Measurements from ENCODE around the gene UFD1.
"Not testable (repeated sequence)": the region's sequence is repeated elsewhere in the genome, so short reads cannot be mapped to it uniquely, and the experiment has no call there.

The UFD1 gene

GRCh38 chr22:19443544-19444211 lies 35.3 kb downstream of the UFD1 start:
- no peak for TF ChIP-seq CTCF (conservative IDR thresholded peaks at IDR 0.05; ENCODE audit: low read depth, low read length)
- H3K27ac ChIP-seq = no peak overlapping the region
- H3K4me3 ChIP-seq (IDR thresholded peaks at IDR 0.05; ENCODE audit: insufficient read depth, low read depth, low read length) = no peak overlapping the region
- no peaks in the 10 kb centered on the region for H3K36me3 ChIP-seq (ENCODE audit: insufficient read depth)
- peaks cover 14% of the 10 kb centered on the region for H3K4me1 ChIP-seq (ENCODE audit: low read depth, poor library complexity, severe bottlenecking)
- H3K4me2 ChIP-seq = no peak overlapping the region
- peaks cover 66% of the 10 kb centered on the region for H3K79me2 ChIP-seq (ENCODE audit: insufficient read depth, low read depth)
- H3K9ac ChIP-seq = no peak overlapping the region
- H3K27me3 ChIP-seq (ENCODE audit: insufficient read depth, low read depth) = no peaks in the 10 kb centered on the region
- no peaks in the 10 kb centered on the region; the same call in 1 of the 2 replicates for H4K20me1 ChIP-seq (ENCODE audit: insufficient read depth)
- H2AFZ ChIP-seq (ENCODE audit: low read depth) = no peak overlapping the region

GRCh38 chr22:19442166-19442565 lies 36.8 kb downstream of the UFD1 start:
- no peak overlapping the region for H2AFZ ChIP-seq (ENCODE audit: low read depth)
- H3K36me3 ChIP-seq (ENCODE audit: insufficient read depth) = no peaks in the 10 kb centered on the region
- no peak overlapping the region for H3K9ac ChIP-seq
- peaks cover 56% of the 10 kb centered on the region for H3K79me2 ChIP-seq (ENCODE audit: insufficient read depth, low read depth)
- no peak overlapping the region for H3K4me2 ChIP-seq
- TF ChIP-seq CTCF (conservative IDR thresholded peaks at IDR 0.05; ENCODE audit: low read depth, low read length) = no peak
- H3K4me3 ChIP-seq (IDR thresholded peaks at IDR 0.05; ENCODE audit: insufficient read depth, low read depth, low read length) = no peak overlapping the region
- no peak overlapping the region for H3K27ac ChIP-seq
- no peaks in the 10 kb centered on the region; the same call in 1 of the 2 replicates for H4K20me1 ChIP-seq (ENCODE audit: insufficient read depth)
- no peaks in the 10 kb centered on the region for H3K27me3 ChIP-seq (ENCODE audit: insufficient read depth, low read depth)
- H3K4me1 ChIP-seq (ENCODE audit: low read depth, poor library complexity, severe bottlenecking) = peaks cover 9% of the 10 kb centered on the region

GRCh38 chr22:19440411-19441195 lies 38.4 kb downstream of the UFD1 start:
- H3K36me3 ChIP-seq (ENCODE audit: insufficient read depth) = no peaks in the 10 kb centered on the region
- H4K20me1 ChIP-seq (ENCODE audit: insufficient read depth) = no peaks in the 10 kb centered on the region; the same call in 1 of the 2 replicates
- no peaks in the 10 kb centered on the region for H3K4me1 ChIP-seq (ENCODE audit: low read depth, poor library complexity, severe bottlenecking)
- no peak overlapping the region for H3K4me3 ChIP-seq (IDR thresholded peaks at IDR 0.05; ENCODE audit: insufficient read depth, low read depth, low read length)
- no peak overlapping the region for H3K27ac ChIP-seq
- no peak overlapping the region for H3K4me2 ChIP-seq
- H3K79me2 ChIP-seq (ENCODE audit: insufficient read depth, low read depth) = peaks cover 41% of the 10 kb centered on the region
- no peak for TF ChIP-seq CTCF (conservative IDR thresholded peaks at IDR 0.05; ENCODE audit: low read depth, low read length)
- no peak overlapping the region for H2AFZ ChIP-seq (ENCODE audit: low read depth)
- no peak overlapping the region for H3K9ac ChIP-seq
- H3K27me3 ChIP-seq (ENCODE audit: insufficient read depth, low read depth) = no peaks in the 10 kb centered on the region

- H3K4me2 ChIP-seq = no peak overlapping the region
- no peak overlapping the region for H3K27ac ChIP-seq
- H2AFZ ChIP-seq (ENCODE audit: low read depth) = no peak overlapping the region
- H4K20me1 ChIP-seq (ENCODE audit: insufficient read depth) = no peaks in the 10 kb centered on the region; the same call in 1 of the 2 replicates
- no peaks in the 10 kb centered on the region for H3K36me3 ChIP-seq (ENCODE audit: insufficient read depth)
- H3K9ac ChIP-seq = no peak overlapping the region
- peaks cover 7% of the 10 kb centered on the region for H3K4me1 ChIP-seq (ENCODE audit: low read depth, poor library complexity, severe bottlenecking)
- TF ChIP-seq CTCF (conservative IDR thresholded peaks at IDR 0.05; ENCODE audit: low read depth, low read length) = no peak
- peaks cover 22% of the 10 kb centered on the region for H3K79me2 ChIP-seq (ENCODE audit: insufficient read depth, low read depth)
- H3K27me3 ChIP-seq (ENCODE audit: insufficient read depth, low read depth) = no peaks in the 10 kb centered on the region
- no peak overlapping the region for H3K4me3 ChIP-seq (IDR thresholded peaks at IDR 0.05; ENCODE audit: insufficient read depth, low read depth, low read length)
These were observed 40.7 kb downstream of the UFD1 start for GRCh38 chr22:19438298-19438697.

- not testable (repeated sequence) for H3K27ac ChIP-seq; H3K36me3 ChIP-seq (ENCODE audit: insufficient read depth); H4K20me1 ChIP-seq (ENCODE audit: insufficient read depth); H2AFZ ChIP-seq (ENCODE audit: low read depth); H3K9ac ChIP-seq; H3K4me3 ChIP-seq (IDR thresholded peaks at IDR 0.05; ENCODE audit: insufficient read depth, low read depth, low read length); H3K4me1 ChIP-seq (ENCODE audit: low read depth, poor library complexity, severe bottlenecking); H3K27me3 ChIP-seq (ENCODE audit: insufficient read depth, low read depth); H3K4me2 ChIP-seq
- H3K79me2 ChIP-seq (ENCODE audit: insufficient read depth, low read depth) = peaks cover 16% of the 10 kb centered on the region
These were observed 42.4 kb downstream of the UFD1 start for GRCh38 chr22:19436444-19437161.

All from KMS-11 (cell line).